DND-41 (cell line): ENCODE measurements around the gene SEC61B.

Experiments used
- EZH2 ChIP-seq: IDR thresholded peaks from 3 replicates; pipeline ENCODE4 v1.6.1; 2012; ENCODE audit warnings: borderline replicate concordance, low read depth, mild to moderate bottlenecking, moderate library complexity, low read length, inconsistent platforms; ENCODE audit not compliant: severe bottlenecking
- TF ChIP-seq, protein P1 (sequence below): IDR thresholded peaks from 2 replicates; pipeline ENCODE4 v1.5.1; 2012; ENCODE audit warnings: borderline replicate concordance, low read length, moderate library complexity, mild to moderate bottlenecking; ENCODE audit not compliant: poor library complexity, severe bottlenecking; ENCODE audit errors: extremely low read depth

DNA sequence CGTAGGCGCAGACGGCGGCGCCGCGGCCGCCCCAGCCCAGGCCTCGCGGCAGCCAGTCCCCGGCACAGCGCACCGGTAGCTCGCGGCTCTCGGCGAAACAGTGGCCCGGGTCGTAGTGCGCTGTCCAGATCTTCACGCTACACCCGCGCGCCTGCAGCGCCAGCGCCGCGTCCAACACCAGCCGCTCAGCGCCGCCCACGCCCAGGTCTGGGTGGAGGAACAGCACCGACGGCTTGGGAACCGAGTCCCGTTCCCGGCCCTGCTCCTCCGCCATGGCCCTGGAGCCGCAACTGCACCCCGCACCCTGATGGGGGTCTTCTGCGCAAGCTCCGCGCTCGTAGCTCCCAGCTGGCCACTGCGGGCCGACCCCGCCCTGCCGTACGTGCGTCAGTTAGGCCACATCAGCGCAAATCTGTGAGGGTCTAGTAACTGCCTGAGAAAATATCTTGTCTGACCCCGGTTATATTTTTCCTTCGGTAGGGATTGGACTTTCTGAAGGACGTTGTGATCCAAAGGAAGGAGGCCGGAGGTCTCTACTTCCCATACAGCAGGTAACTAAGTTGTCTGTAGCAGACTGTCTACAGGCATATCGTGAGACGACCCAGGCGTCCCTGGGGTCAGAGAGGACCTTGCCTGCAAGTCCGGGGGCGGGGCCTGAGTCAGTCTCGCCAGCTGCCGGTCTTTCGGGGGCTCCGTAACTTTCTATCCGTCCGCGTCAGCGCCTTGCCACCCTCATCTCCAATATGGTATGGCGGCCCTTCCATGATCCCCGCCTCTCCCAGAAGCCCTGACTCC, at the start of gene SEC61B, which contains the start of gene ALG2:
- TF ChIP-seq, protein P1, sequence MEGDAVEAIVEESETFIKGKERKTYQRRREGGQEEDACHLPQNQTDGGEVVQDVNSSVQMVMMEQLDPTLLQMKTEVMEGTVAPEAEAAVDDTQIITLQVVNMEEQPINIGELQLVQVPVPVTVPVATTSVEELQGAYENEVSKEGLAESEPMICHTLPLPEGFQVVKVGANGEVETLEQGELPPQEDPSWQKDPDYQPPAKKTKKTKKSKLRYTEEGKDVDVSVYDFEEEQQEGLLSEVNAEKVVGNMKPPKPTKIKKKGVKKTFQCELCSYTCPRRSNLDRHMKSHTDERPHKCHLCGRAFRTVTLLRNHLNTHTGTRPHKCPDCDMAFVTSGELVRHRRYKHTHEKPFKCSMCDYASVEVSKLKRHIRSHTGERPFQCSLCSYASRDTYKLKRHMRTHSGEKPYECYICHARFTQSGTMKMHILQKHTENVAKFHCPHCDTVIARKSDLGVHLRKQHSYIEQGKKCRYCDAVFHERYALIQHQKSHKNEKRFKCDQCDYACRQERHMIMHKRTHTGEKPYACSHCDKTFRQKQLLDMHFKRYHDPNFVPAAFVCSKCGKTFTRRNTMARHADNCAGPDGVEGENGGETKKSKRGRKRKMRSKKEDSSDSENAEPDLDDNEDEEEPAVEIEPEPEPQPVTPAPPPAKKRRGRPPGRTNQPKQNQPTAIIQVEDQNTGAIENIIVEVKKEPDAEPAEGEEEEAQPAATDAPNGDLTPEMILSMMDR, result no peak
- TF ChIP-seq EZH2, result no peak
